Endothelial cell (in vitro differentiated cells): ENCODE data around the gene C2CD2L. TPM values are rescaled to one million over a fixed set of nuclear protein-coding genes. Genes with fewer than 3 reads are reported as not detected.
"Not testable (repeated sequence)": the region's sequence is repeated elsewhere in the genome, so short reads cannot be mapped to it uniquely, and the experiment has no call there.

ENCODE experiments used
- DNase-seq: peaks from one replicate; pipeline ENCODE4 v3.0.0; 2021; ENCODE audit warnings: low spot score
- H3K27ac Mint-ChIP-seq: one replicate; pipeline ENCODE4 v1.8.0; 2021; ENCODE audit warnings: mixed read lengths, inconsistent platforms; ENCODE audit not compliant: unreplicated experiment
- H3K27me3 Mint-ChIP-seq: one replicate; pipeline ENCODE4 v1.8.0; 2021; ENCODE audit warnings: mild to moderate bottlenecking, moderate library complexity, mixed read lengths, inconsistent platforms; ENCODE audit not compliant: unreplicated experiment
- H3K36me3 Mint-ChIP-seq: one replicate; pipeline ENCODE4 v1.8.0; 2021; ENCODE audit warnings: mild to moderate bottlenecking, low read depth, mixed read lengths, inconsistent platforms; ENCODE audit not compliant: unreplicated experiment
- H3K4me1 Mint-ChIP-seq: one replicate; pipeline ENCODE4 v1.8.0; 2021; ENCODE audit warnings: mild to moderate bottlenecking, mixed read lengths, inconsistent platforms; ENCODE audit not compliant: unreplicated experiment
- H3K4me3 Mint-ChIP-seq: one replicate; pipeline ENCODE4 v1.8.0; 2021; ENCODE audit warnings: mild to moderate bottlenecking, mixed read lengths, inconsistent platforms; ENCODE audit not compliant: unreplicated experiment
- H3K9me3 Mint-ChIP-seq: one replicate; pipeline ENCODE4 v1.8.0; 2021; ENCODE audit warnings: mixed read lengths, inconsistent platforms; ENCODE audit not compliant: unreplicated experiment
- CTCF ChIP-seq: fragments of 200-600 bp; sonication (generic); IDR thresholded peaks from one replicate; pipeline ENCODE4 v1.5.0; 2021; ENCODE audit warnings: antibody characterized with exemption; ENCODE audit not compliant: unreplicated experiment
- total RNA-seq: library from RNA; stranded (reverse); fragmentation: NEBNext Ultra II Directional; extraction: Animal tissue kit (Norgen Biotek cat#: 25700); gene quantifications from one replicate; pipeline ENCODE4 v1.2.1, GENCODE V29; 2021; ENCODE audit not compliant: unreplicated experiment

C2CD2L gene
- total RNA-seq, 1 donor from 2014 or later, result 11.7 TPM

- no peak for DNase-seq
- no peak for TF ChIP-seq CTCF
- no peaks in the 10 kb centered on the region for H3K36me3 Mint-ChIP-seq
- no peak overlapping the region for H3K4me3 Mint-ChIP-seq
- H3K27me3 Mint-ChIP-seq, result peaks cover 3% of the 10 kb centered on the region
- H3K27ac Mint-ChIP-seq, result peak overlapping the region; percentile 24
- no peaks in the 10 kb centered on the region for H3K4me1 Mint-ChIP-seq
- H3K9me3 Mint-ChIP-seq, result no peaks in the 10 kb centered on the region
These were observed 54.7 kb downstream of the C2CD2L start for GRCh38 chr11:119161871-119162270.

- Mint-ChIP-seq H3K9me3 (no peaks in the 10 kb centered on the region), H3K27me3 (peaks cover 11% of the 10 kb centered on the region), H3K4me3 (no peak overlapping the region), H3K4me1 (peaks cover 5% of the 10 kb centered on the region), H3K27ac (no peak overlapping the region), H3K36me3 (no peaks in the 10 kb centered on the region)
- no peak for TF ChIP-seq CTCF
- no peak for DNase-seq
These were observed 59.4 kb downstream of the C2CD2L start for GRCh38 chr11:119166368-119167076.

GRCh38 chr11:119167077-119167458 lies 59.9 kb downstream of the C2CD2L start:
- H3K9me3 Mint-ChIP-seq, H3K36me3 Mint-ChIP-seq, DNase-seq, H3K27ac Mint-ChIP-seq, H3K4me3 Mint-ChIP-seq, H3K4me1 Mint-ChIP-seq: not testable (repeated sequence)
- peaks cover 11% of the 10 kb centered on the region for H3K27me3 Mint-ChIP-seq

- Mint-ChIP-seq H3K4me1 (peaks cover 12% of the 10 kb centered on the region), H3K27me3 (peaks cover 13% of the 10 kb centered on the region), H3K36me3 (peaks cover 6% of the 10 kb centered on the region), H3K9me3 (no peaks in the 10 kb centered on the region), H3K4me3 (peak overlapping the region; percentile 77), H3K27ac (peak overlapping the region; percentile 81)
- no peak for DNase-seq
- TF ChIP-seq CTCF, result no peak
These were observed 60.8 kb downstream of the C2CD2L start for GRCh38 chr11:119167933-119168332.

Other genes starting within 250 kb of the C2CD2L start
- not detected for gene CXCR5, start 223.5 kb upstream of the C2CD2L start, total RNA-seq
- 16.5 TPM for gene BCL9L, start 181.4 kb upstream of the C2CD2L start, total RNA-seq
- gene UPK2, start 151.0 kb upstream of the C2CD2L start, total RNA-seq, result not detected
- not detected for gene FOXR1, start 135.6 kb upstream of the C2CD2L start, total RNA-seq
- gene CENATAC, start 109.2 kb upstream of the C2CD2L start, total RNA-seq, result 34.7 TPM
- gene RPS25, start 89.0 kb upstream of the C2CD2L start, total RNA-seq, result 1,293 TPM
- 60.4 TPM for gene TRAPPC4, start 88.6 kb upstream of the C2CD2L start, total RNA-seq
- 21.9 TPM for gene SLC37A4, start 76.5 kb upstream of the C2CD2L start, total RNA-seq
- gene HYOU1, start 50.1 kb upstream of the C2CD2L start, total RNA-seq, result 243 TPM
- 32.7 TPM for gene VPS11, start 39.5 kb upstream of the C2CD2L start, total RNA-seq
- gene HMBS, start 22.5 kb upstream of the C2CD2L start, total RNA-seq, result 13.6 TPM
- 53.2 TPM for gene DPAGT1, start 5.5 kb upstream of the C2CD2L start, total RNA-seq
- gene HINFP, start 14.2 kb downstream of the C2CD2L start, total RNA-seq, result 33.6 TPM
- gene ABCG4, start 41.7 kb downstream of the C2CD2L start, total RNA-seq, result 0.10 TPM
- 12.3 TPM for gene NLRX1, start 61.4 kb downstream of the C2CD2L start, total RNA-seq
- gene NHERF4, start 78.1 kb downstream of the C2CD2L start, total RNA-seq, result not detected
- 47.5 TPM for gene CBL, start 99.0 kb downstream of the C2CD2L start, total RNA-seq
- 78.3 TPM for gene MCAM, start 209.8 kb downstream of the C2CD2L start, total RNA-seq
- 31.5 TPM for gene RNF26, start 227.2 kb downstream of the C2CD2L start, total RNA-seq
- gene C1QTNF5, start 233.5 kb downstream of the C2CD2L start, total RNA-seq, result 26.0 TPM
- 0.13 TPM for gene MFRP, start 239.4 kb downstream of the C2CD2L start, total RNA-seq